LoVo (cell line): Measurements from ENCODE around the gene MAG.
"Not testable (repeated sequence)": the region's sequence is repeated elsewhere in the genome, so short reads cannot be mapped to it uniquely, and the experiment has no call there.

Source experiments
- DNase-seq: peaks from one replicate; pipeline ENCODE4 v3.0.0-alpha.2; 2016; ENCODE audit warnings: low spot score

MAG gene

DNA sequence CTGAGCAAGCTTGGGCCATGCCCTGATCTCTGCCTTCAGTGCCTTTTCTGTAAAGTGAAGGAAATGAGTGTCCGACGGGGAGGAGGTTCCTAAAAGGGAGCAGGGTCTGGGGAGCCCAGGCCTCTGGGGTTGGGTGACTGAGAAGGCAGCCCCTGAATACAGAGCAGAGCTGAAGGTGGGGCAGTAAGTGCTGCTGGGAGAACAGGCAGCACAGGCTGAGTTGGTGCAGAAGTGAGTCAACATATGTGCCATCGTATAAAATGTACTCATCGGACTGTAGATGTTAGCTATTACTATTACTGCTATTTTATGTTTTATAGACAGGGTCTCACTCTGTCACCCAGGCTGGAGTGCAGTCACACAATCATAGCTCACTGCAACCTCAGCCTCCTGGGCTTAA, 10.7 kb upstream of the MAG start:
- DNase-seq = no peak

DNA sequence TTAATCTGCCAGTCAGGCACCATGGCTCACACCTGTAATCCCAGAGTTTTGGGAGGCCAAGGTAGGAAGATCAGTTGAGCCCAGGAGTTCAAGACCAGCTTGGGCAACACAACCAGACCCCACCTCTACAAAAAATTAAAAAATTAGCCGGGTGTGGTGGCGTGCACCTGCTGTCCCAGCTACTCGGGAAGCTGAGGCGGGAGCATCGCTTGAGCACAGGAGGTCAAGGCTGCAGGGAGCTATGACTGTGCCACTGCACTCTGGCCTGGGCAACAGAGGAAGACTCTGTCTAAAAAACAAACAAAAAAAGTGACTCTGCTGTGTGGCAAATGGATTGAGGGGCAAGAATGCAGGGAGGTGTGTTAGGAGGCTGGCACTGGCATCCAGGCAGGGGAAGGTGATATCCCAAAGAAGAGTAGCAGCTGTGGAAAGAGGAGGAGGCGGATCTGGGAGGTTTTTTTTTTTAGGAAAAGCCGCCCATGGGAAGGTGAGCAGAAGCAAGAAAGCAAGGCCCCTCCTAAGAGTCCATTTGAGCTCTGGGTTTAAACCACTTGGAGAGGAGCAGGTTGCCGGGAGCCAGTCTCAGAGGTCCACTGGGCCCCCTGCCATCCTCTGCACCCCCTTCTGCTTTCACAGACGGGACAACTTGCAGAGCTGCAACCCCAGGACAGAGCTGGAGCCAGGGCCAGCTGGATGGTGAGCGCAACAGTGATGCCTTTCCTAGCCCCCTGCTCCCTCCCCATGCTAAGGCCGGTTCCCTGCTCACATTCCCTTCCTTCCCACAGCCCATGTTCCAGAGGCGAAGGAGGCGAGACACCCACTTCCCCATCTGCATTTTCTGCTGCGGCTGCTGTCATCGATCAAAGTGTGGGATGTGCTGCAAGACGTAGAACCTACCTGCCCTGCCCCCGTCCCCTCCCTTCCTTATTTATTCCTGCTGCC, 7.5 kb upstream of the MAG start:
- DNase-seq = no peak

DNA sequence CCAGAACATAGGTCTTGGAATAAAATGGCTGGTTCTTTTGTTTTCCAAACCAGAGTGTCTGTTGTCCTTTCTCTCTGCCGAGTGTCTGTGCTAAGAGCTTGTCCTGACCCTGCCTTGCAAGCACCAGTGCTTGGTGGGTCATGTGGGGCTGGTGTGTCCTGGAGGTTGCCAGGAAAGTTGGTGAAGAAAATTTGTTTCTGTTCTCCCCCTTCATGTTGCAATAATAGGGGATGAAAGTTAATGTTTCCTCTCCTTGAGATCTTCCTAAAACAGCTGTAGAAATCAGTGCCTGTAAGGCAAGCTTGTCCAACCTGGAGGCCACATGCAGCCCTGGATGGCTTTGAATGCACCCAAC, 6.9 kb upstream of the MAG start:
- DNase-seq = no peak

DNA sequence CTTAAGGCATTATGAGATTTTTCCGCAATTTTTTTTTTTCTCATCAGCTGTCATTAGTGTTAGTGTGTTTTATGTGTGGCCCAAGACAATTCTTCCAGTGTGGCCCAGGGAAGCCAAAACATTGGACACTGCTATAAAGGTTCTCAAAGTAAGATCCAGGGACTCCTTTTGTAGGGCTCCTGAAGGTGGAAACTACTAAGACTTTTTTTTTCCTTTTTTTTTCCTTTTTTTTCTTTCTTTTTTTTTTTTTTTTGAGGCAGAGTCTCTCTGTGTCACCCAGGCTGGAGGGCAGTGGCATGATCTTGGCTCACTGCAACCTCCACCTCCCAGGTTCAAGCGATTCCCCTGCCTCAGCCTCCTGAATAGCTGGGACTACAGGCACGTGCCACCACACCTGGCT, 6.5 kb upstream of the MAG start:
- not testable (repeated sequence) for DNase-seq

DNA sequence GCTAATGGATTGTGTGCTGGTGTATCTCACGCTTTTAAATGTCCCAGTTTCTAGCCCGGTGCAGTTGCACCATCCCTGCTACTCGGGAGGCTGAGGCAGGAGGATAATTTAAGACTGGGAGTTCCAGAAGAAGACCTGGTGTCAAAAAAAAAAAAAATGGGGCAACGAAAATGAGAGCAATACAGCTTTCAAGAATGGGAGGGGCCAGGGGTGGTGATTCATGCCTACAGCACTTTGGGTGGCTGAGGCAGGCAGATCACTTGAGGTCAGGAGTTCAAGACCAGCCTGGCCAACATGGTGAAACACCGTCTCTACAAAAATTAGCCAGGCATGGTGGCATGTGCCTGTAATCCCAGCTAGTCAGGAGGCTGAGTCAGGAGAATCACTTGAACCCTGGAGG, 5.9 kb upstream of the MAG start:
- not testable (repeated sequence) for DNase-seq

DNA sequence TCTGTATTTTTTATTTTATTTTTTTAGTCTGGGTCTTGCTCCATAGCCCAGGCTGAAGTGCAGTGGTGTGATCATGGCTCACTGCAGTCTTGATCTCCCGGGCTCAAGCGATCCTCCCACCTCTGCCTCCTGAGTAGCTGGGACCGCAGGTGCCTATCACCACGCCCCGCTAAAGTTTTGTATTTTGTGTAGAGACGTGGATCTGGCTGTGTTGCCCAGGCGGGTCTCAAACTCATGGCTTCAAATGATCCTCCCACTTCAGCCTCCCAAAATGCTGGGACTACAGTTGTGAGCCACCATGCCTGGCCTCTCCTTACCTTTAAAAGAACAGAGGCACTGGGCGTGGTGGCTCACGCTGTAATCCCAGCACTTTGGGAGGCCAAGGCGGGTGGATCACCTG, 4.2 kb upstream of the MAG start:
- DNase-seq = no peak

DNA sequence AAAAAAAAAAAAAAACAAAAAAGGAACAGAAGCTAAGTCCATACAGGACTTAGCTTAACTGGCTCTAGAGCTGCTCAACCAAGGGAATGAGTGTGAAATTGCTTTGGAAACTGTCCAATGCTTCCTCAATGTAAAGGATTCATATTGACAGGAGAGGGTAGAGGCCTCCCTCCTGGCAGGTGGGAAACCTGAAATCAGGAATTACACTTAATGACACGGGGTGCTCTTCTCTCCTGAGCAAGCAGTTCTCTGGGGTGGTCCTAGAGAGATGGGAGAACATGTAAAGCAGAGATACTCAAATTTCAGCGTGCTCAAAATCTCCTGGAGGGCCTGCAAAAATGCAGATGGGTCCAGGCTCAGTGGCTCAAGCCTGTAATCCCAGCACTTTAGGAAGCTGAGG, 3.6 kb upstream of the MAG start:
- no peak for DNase-seq

DNA sequence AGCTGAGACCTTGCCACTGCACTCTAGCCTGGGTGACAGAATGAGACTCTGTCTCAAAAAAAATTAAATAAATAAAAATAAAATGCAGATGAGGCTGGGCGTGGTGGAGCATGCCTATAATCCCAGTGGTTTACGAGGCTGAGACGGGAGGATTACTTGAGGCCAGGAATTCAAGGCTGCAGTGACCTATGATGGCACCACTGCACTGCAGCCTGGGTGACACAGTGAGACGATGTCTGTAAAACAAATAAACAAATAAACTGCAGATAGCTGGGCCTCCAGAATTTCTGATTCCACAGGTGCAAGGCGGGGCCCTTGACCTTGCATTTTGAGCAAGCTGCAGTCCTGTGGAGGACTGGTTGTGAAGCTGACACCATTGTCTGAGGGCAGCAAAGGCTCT, 3.1 kb upstream of the MAG start:
- DNase-seq = no peak

DNA sequence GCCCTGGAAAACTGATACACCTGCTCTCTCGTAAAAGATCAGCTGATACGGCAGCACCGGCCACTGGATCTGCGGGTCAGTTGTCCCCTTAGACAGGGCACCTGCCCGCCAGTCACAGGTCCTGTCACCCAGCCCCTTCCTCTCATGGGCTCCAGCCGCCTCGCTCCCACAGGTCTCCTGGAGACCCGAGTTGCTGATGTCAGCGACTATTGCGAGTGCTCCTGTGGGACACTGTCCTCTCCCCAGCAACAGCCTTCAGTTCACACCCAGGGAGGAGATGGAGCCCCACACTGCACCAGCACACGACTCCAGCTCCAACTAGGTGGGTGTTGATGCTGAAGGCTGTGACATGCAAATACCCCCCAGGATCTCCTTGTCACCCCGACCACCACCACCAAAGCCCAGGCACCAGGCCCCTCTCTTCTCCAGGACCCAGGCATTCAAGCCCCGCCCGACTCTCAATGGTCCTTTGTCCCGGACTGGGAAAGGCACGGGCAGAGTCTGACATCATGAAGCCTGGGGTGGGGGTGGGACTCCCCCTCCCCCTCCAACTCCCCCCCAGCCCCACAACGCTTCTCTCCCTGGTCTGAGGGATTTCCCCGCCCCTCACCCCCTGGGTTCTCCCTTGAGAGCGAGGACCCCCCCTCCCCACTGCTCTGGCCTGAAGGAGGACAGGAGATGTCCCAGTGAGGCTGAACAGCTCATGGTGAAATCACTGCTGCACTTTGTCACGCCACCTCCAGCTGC, 1.4 kb upstream of the MAG start:
- no peak for DNase-seq

DNA sequence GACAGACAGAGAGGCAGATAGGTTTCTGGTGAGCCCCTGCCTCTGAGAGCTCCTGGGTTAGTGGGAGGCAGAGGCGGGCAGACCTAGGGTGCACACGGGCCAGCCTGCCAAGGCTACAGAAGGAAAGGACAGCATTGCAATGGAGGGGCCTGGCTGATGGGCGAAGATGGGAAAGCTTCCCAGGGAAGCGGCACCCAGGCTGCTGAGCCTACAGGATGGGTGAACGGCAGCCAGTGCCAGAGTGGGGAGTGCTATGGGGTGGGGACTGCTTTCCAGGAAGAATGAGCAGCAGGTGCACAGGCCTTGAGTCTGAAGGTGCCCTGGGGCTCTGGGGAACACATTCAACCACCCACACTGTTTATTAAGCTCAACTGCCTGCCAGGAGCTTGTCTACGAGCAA, 702 bp upstream of the MAG start:
- no peak for DNase-seq

DNA sequence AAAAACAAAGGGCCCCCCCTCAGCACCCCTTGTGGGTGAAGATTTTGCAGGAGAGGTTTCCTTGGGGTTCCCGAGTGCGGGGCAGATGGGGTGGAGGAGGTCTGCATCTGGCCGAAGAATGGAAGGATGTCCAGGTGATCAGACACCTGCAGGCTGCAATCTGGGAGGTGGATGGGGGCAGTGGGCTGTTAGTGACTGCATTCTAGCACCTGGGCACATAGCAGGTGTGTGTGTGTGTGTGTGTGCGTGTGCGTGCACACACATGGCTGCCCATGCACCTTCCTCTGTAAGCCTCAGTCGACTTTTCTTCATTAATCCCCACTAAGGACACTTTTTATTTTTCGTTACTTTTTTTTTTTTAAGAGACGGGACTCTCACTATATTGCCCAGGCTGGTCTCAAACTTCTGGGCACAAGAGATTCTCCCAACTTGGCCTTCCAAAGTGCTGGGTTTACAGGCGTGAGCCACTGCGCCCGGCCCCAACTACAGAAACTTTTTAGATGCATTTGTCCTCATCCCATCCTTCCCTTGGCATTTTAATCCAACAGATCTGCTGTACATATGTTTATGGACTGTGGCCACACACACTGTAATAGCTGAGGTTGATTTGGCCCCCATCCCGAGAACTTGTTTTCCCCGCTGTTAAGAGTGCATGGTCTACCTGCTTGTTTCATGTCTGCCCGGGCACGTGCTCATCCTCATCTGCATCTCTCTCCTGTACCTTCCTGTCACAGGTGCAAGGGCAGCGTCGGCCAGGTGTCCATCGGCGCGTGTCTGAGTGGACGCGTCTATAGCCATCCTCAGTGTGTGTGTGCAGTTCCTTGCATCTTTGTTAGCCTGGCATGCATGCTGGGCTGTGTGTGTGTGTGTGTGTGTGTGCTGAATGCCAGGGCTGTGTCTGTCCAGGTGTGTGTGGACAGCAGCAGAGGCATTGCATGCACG, 731 bp downstream of the MAG start:
- DNase-seq = no peak

DNA sequence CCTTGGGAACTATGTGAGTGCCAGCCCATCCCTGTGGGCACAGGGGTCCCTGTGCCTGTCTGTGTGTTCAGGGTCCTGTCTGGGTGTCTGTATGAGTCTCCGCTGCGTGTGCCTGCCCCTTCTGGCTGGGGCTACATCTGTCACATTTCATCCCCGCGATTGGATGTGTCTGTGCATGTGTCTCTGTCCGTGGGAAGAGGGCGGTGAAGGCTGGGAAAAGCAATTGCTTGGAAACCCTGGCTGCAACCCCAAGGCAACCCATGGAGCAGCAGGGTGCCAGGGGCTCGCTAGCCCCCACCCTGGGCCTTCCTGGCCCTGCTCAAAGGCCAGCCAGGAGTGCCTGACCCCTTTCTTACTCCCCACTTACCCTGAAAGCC, 1.4 kb downstream of the MAG start:
- DNase-seq = no peak

DNA sequence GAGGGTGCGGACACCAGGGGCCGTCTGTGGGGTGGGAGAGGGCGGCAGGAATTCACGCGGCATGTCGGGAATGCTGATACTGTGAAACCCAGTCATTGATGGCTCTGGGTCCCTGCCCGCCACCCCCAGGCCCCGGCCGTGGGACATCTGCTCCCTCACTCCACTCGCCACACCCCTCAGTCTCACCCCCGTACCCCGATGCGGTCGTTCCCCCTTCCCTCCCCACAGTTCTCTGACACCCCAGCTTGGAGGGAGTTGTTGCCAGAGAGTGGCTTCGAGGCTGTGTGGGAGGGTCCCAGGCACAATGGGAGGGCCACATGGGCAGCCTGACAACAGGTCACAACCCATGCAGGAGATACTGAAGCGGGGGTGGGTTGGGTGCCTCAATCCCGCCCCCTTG, 1.8 kb downstream of the MAG start:
- no peak for DNase-seq

DNA sequence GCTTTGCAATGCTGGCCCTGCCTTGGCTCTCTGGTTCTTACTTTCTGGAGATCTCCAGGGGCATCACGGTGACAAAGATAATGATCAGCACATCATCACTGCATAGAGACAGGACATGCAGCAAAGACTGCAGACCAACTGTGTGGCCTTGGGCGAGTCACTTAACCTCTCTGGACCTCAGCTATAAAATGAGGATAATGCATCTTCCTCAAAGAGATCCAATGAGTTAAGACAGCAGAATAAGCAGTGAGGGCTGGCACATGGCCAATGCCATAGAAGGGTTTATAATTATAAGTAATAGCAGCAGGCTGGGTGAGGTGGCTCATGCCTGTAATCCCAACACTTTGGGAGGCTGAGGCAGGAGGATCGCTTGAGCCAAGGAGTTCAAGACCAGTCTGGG, 2.4 kb downstream of the MAG start:
- DNase-seq = no peak

DNA sequence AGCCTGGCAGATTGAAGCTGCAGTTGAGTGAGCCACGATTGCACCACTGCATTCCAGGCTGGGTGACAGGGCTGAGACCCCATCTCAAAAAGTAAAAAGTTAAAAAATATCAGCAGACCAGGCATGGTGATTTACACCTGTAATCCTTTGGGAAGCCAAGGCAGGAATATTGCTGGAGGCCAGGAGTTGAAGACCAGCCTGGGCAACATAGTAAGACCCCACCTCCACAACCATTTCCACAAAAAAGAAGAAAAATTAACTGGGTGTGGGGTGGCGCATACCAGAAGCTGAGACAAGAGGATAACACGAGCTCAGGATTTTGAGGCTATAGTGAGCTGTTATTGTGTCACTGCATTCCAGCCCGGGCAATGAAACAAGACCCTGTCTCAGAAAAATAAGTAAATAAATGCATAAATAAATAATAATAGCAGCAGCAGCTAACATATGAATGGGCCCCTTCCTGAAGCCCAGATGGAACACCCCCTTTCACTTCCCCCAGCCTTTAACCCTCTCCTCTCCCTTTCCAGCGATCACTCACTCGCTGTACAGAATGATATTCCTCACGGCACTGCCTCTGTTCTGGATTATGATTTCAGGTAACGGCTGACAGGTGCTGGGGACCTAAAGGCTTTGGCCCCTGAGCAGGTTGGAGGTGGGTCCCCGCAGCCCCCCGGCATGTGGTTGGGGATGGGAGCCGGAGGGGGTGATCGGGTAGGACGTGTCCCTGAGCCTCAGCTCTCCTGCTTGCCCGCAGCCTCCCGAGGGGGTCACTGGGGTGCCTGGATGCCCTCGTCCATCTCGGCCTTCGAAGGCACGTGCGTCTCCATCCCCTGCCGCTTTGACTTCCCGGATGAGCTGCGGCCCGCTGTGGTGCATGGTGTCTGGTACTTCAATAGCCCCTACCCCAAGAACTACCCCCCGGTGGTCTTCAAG, 3.2 kb downstream of the MAG start:
- DNase-seq = no peak

DNA sequence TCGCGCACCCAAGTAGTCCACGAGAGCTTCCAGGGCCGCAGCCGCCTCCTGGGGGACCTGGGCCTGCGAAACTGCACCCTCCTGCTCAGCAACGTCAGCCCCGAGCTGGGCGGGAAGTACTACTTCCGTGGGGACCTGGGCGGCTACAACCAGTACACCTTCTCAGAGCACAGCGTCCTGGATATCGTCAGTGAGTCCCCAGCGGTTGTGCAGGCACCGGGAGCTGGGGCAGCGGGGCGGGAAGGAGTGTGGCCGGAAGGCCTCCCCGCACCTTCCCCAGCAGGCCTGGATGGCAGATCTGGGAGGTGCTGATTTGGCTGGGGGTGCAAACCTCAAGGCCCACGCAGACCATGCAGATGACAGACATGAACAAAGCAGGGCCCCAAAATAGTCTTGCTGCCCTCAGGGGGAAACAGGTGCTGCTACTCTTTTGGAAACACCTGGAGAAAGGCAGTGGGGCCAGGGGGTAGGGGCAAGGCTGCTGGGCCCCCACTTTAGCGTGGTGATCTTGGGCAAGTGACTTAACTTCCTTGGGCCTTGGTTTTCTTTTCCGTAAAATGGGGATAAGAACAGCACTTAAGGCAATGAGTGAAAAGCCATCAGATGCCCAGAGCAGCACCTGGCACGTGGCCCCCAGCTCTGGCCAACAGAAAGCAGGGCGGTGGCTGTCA, 4.0 kb downstream of the MAG start:
- no peak for DNase-seq

DNA sequence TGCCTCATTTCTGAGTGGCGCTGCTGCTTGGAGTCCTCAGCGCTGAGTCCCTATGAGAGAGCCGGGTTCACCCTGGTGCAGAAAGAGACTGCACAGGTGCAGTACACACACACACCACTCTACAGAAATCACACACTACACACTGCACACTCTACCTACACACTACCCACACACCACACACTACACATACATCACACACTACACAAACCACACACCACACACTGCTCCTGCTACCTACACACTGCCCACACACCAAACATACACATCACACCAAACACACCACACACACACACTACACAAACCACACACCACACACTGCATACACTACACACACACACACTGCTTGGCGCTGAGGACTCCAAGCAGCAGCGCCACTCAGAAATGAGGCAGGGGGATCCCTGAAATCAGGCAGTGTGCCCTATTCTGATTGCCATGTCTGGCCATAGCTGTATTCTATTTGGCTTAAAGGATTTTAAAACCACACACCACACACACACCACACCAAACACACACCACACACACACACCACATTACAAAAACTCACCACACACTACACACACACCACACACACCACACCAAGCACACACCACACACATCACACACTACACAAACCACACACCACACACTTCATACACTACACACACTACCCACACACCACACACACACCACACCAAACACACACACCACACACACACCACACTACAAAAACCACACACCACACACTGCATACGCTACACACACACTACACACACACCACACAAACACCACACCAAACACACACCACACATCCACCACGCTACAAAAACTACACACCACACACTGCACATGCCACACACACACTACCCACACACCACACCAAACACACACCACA, 4.9 kb downstream of the MAG start:
- DNase-seq = no peak

DNA sequence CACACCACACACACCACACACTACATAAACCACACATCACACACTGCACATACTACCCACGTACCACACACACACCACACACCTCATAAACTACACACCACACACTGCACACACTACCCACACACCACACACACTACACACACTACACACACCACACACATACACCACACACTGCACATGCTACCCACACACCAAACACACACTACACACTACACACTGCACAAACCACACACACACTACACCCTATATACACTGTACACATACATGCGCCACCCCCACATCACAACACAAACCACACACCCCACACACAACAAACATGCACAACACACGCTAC, 5.5 kb downstream of the MAG start:
- no peak for DNase-seq

DNA sequence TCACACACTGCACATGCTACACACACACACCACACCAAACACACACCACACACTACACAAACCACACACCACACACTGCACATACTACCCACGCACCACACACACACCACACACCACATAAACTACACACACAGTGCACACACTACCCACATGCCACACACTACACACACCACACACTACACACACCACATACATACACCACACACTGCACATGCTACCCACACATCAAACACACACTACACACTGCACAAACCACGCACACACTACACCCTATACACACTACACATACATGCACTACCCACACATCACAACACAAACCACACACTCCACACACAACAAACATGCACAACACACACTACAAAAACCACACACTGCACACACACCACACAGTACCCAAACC, 6.0 kb downstream of the MAG start:
- DNase-seq = no peak

DNA sequence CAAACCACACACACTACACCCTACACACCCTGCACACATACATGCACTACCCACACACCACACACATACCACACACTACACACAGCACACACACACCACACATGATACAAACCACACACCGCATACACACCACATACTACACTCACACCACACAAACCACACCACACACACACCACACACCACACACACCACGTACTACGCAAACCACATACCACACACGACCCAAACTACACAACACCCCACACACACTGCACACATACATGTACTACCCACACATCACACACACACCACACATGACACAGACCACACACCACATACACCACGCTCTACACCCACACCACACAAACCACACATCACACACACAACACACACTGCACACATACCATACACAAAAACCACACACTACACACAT, 6.6 kb downstream of the MAG start:
- DNase-seq = no peak
